Natural killer cell (primary cell): ENCODE measurements around the gene PVRIG. TPM values are rescaled to one million over a fixed set of nuclear protein-coding genes. Genes with fewer than 3 reads are reported as not detected.
"Not testable (repeated sequence)": the region's sequence is repeated elsewhere in the genome, so short reads cannot be mapped to it uniquely, and the experiment has no call there.

Experiments used
- ATAC-seq, 3 donors: fragments of 150-1000 bp in 2 of 3; fragments of 200-7000 bp in 1 of 3; cut with Tn5 transposase; 1 replicate in 1 of 3; 2 replicates in 2 of 3; pipeline ENCODE4 v1.10.0; 2021; ENCODE audit warnings: mild to moderate bottlenecking in 2 of 3, moderate library complexity in 2 of 3
- DNase-seq, 2 donors: peaks; one replicate each; pipeline versions ENCODE4 v3.0.0 to v3.0.0-alpha.2; 2013 to 2021; ENCODE audit warnings: mixed read lengths in 1 of 2
- H3K27ac ChIP-seq: one replicate; pipeline ENCODE4 v1.5.1; 2013; ENCODE audit warnings: mild to moderate bottlenecking, low read length
- H3K27me3 ChIP-seq: one replicate; pipeline ENCODE4 v1.6.1; 2013; ENCODE audit warnings: low read length; ENCODE audit not compliant: control insufficient read depth, insufficient read depth
- H3K36me3 ChIP-seq: one replicate; pipeline ENCODE4 v1.6.1; 2013; ENCODE audit warnings: low read length; ENCODE audit not compliant: control insufficient read depth, insufficient read depth
- H3K4me1 ChIP-seq: one replicate; pipeline ENCODE4 v1.6.1; 2013; ENCODE audit warnings: low read length; ENCODE audit not compliant: control insufficient read depth, insufficient read depth
- H3K4me3 ChIP-seq: one replicate; pipeline ENCODE4 v1.5.1; 2013; ENCODE audit warnings: low read length
- H3K9me3 ChIP-seq: one replicate; pipeline ENCODE4 v1.6.1; 2013; ENCODE audit warnings: low read length; ENCODE audit not compliant: control insufficient read depth, insufficient read depth
- H3K27ac Mint-ChIP-seq, 2 donors: one replicate each; pipeline ENCODE4 v1.8.0; 2022; ENCODE audit warnings: mild to moderate bottlenecking in 2 of 2, mixed read lengths in 2 of 2, moderate library complexity in 1 of 2
- H3K27me3 Mint-ChIP-seq, 2 donors: one replicate each; pipeline ENCODE4 v1.8.0; 2022; ENCODE audit warnings: low read depth in 2 of 2, mixed read lengths in 2 of 2
- H3K36me3 Mint-ChIP-seq: one replicate; pipeline ENCODE4 v1.8.0; 2022; ENCODE audit warnings: mixed read lengths
- H3K4me1 Mint-ChIP-seq, 2 donors: one replicate each; pipeline ENCODE4 v1.8.0; 2022; ENCODE audit warnings: mixed read lengths in 2 of 2
- H3K4me3 Mint-ChIP-seq: one replicate; pipeline ENCODE4 v1.8.0; 2022; ENCODE audit warnings: mild to moderate bottlenecking, moderate library complexity, mixed read lengths
- H3K9me3 Mint-ChIP-seq, 2 donors: one replicate each; pipeline ENCODE4 v1.8.0; 2022; ENCODE audit warnings: mixed read lengths in 2 of 2
- WGBS: methylation state at CpG from one replicate; pipeline ENCODE4 v1.1.7; 2013; ENCODE audit warnings: missing lambda C conversion rate; ENCODE audit not compliant: insufficient coverage; 5-methylcytosine and 5-hydroxymethylcytosine counted together
- intact Hi-C: fragments of 100-400 bp; cut with micrococcal nuclease; formaldehyde crosslinking; loops from one replicate; pipeline ENCODE4 v1.14.2; 2022
- total RNA-seq, 4 donors: library from RNA; stranded (reverse); fragments of 120-200 nt in 1 of 4; gene quantifications; one replicate each; pipeline versions ENCODE4 v1.2.3 to v1.2.4, GENCODE V29; 2013 to 2022
- TF ChIP-seq, protein P1 (sequence below): fragments of 200-600 bp; IDR thresholded peaks from one replicate; pipeline ENCODE4 v1.8.0; 2022; ENCODE audit warnings: antibody characterized with exemption

Gene PVRIG
- total RNA-seq, 3 donors from 2014 or later (not counting 1 experiment from before 2014, with no cell fraction given) = 45.6 to 84.1 (median 52.9) TPM

DNA sequence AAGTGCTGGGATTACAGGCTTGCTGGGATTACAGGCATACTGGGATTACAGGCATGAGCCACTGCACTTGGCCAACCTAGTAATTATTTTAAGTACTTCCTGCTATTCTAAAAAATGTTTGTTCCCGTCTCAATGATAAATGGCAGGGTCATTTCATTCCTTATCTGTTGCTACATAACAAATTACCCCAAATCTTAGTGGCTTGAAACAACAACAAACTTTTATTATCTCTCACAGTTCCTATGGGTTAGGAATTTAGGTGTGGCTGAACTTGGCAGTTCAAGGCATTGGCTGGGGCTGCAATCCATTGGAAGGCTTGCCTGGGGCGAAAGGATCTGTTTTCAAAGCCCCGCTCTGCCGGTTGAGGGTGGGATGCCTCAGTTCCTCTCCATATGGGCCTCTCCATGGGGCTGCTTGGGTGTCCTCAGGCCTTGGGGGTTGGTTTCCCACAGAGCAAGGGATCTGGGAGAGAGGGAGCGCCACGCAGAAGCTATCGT lies 45.0 kb downstream of the PVRIG start:
- H3K9me3 ChIP-seq, DNase-seq, H3K9me3 Mint-ChIP-seq, H3K27ac ChIP-seq, H3K27me3 Mint-ChIP-seq, intact Hi-C loops, ATAC-seq, H3K36me3 ChIP-seq, H3K27ac Mint-ChIP-seq, H3K36me3 Mint-ChIP-seq, H3K4me3 Mint-ChIP-seq, H3K4me3 ChIP-seq, H3K4me1 ChIP-seq, H3K27me3 ChIP-seq: not testable (repeated sequence)
- peaks cover 0 to 20% of the 10 kb centered on the region in 2 donors for H3K4me1 Mint-ChIP-seq
- 96% methylated on average over 6 of the region's 7 CpGs for WGBS

DNA sequence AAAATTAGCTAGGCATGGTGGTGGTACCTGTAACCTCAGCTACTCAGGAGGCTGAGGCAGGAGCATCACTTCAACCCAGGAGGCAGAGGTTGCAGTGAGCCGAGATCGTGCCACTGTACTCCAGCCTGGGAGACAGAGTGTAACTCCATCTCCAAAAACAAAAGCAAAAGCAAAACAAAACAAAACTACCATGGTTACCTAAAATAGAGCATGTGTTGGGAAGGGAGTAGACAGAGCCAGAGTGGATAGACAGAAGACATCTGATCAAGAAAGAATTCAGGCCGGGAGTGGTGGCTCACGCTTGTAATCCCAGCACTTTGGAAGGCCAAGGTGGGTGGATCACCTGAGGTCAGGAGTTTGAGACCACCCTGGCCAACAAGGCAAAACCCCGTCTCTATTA lies 46.1 kb downstream of the PVRIG start:
- H3K27ac ChIP-seq, ATAC-seq, H3K36me3 Mint-ChIP-seq, H3K36me3 ChIP-seq, intact Hi-C loops, H3K27me3 Mint-ChIP-seq, H3K27me3 ChIP-seq, H3K4me3 Mint-ChIP-seq, H3K9me3 Mint-ChIP-seq, H3K4me1 ChIP-seq, H3K27ac Mint-ChIP-seq, DNase-seq, H3K9me3 ChIP-seq, H3K4me3 ChIP-seq: not testable (repeated sequence)
- WGBS = 94% methylated on average over 5 of the region's 5 CpGs
- peaks cover 4 to 24% of the 10 kb centered on the region in 2 donors for H3K4me1 Mint-ChIP-seq

DNA sequence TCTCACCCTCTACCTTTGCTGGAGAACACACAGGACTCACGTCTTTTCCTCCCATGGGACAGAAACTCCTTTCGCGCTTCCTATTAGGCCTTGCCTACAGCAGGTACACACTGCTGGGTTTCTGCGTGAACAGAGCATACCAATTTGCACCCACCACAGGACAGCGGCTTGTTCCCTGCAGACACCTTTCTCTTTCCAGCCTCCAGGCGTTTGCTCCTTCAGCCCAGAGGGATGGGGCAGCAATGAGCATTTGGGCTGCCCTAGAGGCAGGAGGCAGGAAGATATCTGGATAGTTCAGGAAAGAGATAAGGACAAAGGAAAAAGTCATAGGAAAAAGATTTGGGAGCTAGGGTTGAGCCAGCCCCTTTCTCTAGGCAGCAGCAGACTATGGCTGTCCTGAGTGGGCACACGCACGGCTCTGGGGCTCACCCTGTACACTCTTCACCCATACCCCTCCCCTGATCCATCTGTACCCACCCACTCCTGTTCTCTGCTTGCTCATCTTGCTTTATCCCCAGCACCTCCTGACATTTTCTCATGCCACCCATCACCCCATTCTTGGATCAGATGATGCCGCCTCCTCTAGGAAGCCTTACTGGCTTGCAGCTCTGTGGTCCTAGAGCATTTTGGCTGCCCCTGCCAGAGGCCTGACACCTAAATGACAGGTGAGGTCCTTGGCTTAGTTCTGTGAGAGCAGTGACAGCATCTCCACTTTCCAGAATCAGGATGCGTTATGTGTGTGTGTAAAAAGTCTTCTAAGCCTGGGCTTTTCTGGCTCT lies 47.0 kb downstream of the PVRIG start:
- Mint-ChIP-seq H3K36me3 (no peaks in the 10 kb centered on the region), H3K27ac (peak overlapping the region in 1 of 2 donors; percentile 25), H3K4me3 (no peak overlapping the region), H3K27me3 (no peaks in the 10 kb centered on the region), H3K4me1 (peaks cover 7 to 27% of the 10 kb centered on the region in 2 donors), H3K9me3 (no peaks in the 10 kb centered on the region)
- Histone ChIP-seq H3K27me3 (no peaks in the 10 kb centered on the region), H3K4me3 (no peak overlapping the region), H3K27ac (no peak overlapping the region), H3K4me1 (peaks cover 10% of the 10 kb centered on the region), H3K9me3 (no peaks in the 10 kb centered on the region), H3K36me3 (no peaks in the 10 kb centered on the region)
- ATAC-seq = no peak
- intact Hi-C loops = no loop called here
- no peak for DNase-seq
- TF ChIP-seq, protein P1, sequence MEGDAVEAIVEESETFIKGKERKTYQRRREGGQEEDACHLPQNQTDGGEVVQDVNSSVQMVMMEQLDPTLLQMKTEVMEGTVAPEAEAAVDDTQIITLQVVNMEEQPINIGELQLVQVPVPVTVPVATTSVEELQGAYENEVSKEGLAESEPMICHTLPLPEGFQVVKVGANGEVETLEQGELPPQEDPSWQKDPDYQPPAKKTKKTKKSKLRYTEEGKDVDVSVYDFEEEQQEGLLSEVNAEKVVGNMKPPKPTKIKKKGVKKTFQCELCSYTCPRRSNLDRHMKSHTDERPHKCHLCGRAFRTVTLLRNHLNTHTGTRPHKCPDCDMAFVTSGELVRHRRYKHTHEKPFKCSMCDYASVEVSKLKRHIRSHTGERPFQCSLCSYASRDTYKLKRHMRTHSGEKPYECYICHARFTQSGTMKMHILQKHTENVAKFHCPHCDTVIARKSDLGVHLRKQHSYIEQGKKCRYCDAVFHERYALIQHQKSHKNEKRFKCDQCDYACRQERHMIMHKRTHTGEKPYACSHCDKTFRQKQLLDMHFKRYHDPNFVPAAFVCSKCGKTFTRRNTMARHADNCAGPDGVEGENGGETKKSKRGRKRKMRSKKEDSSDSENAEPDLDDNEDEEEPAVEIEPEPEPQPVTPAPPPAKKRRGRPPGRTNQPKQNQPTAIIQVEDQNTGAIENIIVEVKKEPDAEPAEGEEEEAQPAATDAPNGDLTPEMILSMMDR = no peak
- 92% methylated on average over 10 of the region's 10 CpGs for WGBS

DNA sequence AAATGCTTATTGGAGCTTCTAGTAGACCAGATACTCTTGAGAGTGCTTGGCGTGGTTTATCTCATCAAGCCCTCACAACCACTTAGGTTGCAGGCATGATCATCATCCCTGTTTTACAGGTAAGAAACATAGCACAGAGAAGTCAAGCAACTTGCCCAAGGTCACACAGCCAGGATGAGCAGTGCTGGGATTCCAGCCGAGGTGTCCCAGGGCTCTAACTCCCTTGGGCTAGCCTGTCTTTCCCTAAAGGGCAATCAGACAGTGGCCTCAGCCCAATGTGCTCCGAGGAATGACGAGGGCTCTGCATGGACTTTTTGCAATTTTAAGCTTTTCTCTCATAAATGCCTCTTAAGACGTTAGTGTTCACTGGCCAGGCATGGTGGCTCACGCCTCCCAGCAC lies 47.9 kb downstream of the PVRIG start:
- no peaks in the 10 kb centered on the region for H3K9me3 Mint-ChIP-seq
- TF ChIP-seq, protein P1 = no peak
- 98% methylated on average over 6 of the region's 6 CpGs for WGBS
- H3K36me3 Mint-ChIP-seq = no peaks in the 10 kb centered on the region
- peaks cover 14% of the 10 kb centered on the region for H3K4me1 ChIP-seq
- H3K27me3 ChIP-seq = no peaks in the 10 kb centered on the region
- ATAC-seq = no peak
- intact Hi-C loops = no loop called here
- H3K36me3 ChIP-seq = no peaks in the 10 kb centered on the region
- H3K27me3 Mint-ChIP-seq = no peaks in the 10 kb centered on the region
- H3K27ac Mint-ChIP-seq = no peak overlapping the region
- H3K4me1 Mint-ChIP-seq = peaks cover 7 to 26% of the 10 kb centered on the region in 2 donors
- no peak for DNase-seq
- no peak overlapping the region for H3K4me3 ChIP-seq
- no peak overlapping the region for H3K4me3 Mint-ChIP-seq
- H3K27ac ChIP-seq = no peak overlapping the region
- H3K9me3 ChIP-seq = no peaks in the 10 kb centered on the region

DNA sequence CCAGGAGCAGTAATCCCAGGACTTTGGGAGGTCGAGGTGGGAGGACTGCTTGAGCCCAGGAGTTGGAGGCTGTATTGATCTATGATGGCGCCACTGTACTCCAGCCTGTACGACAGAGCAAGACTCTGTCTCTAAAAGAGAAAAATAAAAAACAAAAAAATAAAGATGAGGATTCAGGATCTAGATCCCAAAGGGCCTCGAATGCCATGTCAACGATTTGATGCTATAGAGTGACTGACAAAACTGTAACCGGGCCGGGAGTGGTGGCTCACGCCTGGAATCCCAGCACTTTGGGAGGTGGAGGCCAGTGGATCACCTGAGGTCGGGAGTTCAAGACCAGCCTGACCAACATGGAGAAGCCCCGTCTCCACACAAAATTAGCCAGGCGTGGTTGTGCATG lies 49.1 kb downstream of the PVRIG start:
- H3K27ac ChIP-seq, DNase-seq, H3K9me3 ChIP-seq, H3K4me3 Mint-ChIP-seq, ATAC-seq, H3K27me3 ChIP-seq, H3K27ac Mint-ChIP-seq, intact Hi-C loops, H3K36me3 ChIP-seq, H3K36me3 Mint-ChIP-seq, H3K27me3 Mint-ChIP-seq, H3K4me3 ChIP-seq, H3K9me3 Mint-ChIP-seq: not testable (repeated sequence)
- WGBS = 96% methylated on average over 9 of the region's 11 CpGs
- peaks cover 16% of the 10 kb centered on the region for H3K4me1 ChIP-seq
- H3K4me1 Mint-ChIP-seq = peaks cover 7 to 26% of the 10 kb centered on the region in 2 donors

DNA sequence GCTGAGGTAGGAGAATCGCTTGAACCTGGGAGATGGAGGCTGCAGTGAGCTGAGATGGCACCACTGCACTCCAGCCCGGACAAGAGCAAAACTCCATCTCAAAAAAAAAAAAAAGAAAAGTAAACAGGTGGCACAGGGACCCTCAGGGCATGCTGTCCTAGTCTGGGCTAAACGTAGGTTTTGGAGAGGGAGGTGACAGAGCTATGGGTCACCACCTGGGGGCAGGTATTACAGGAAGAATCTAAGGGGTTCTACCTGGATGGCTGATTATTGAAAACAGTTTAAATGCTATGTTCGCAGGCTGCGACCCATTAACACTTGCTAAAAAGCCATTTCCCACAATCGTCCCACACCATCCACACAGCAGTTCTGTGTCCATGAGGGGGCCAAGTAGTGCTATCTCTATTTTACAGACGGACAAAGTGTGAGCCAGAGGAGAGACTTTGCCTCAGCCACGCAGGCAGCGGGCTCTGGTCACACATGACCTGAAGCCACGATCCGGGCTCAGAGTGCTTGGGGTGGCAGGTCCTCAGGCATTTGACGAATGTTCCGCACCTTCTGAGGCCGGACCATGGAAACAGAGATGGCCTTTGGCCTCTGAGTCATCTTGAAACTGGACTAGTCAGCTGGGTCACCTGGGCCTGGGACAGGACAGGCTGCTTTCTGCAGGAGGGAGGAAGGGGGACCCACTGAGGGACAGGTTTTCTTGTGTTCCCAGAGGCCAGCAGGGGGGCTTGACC lies 49.7 kb downstream of the PVRIG start:
- H3K4me3 Mint-ChIP-seq, H3K27ac Mint-ChIP-seq, H3K9me3 ChIP-seq, H3K4me3 ChIP-seq, DNase-seq, H3K36me3 ChIP-seq, H3K36me3 Mint-ChIP-seq, H3K9me3 Mint-ChIP-seq, H3K27me3 Mint-ChIP-seq, H3K27me3 ChIP-seq, ATAC-seq, H3K27ac ChIP-seq: not testable (repeated sequence)
- intact Hi-C loops = loop anchor here (5.0 kb wide), 1 partner anchor 138 kb away; no protein-coding TSS in a partner anchor
- peaks cover 16% of the 10 kb centered on the region for H3K4me1 ChIP-seq
- 91% methylated on average over 14 of the region's 14 CpGs for WGBS
- H3K4me1 Mint-ChIP-seq = peaks cover 7 to 26% of the 10 kb centered on the region in 2 donors
